OCI-LY7 (cell line): Measurements from ENCODE around the gene ANO10. TPM values are rescaled to one million over a fixed set of nuclear protein-coding genes. Genes with fewer than 3 reads are reported as not detected.

Experiments
- BruUV-seq: library from RNA; stranded (reverse); fragments of 400-500 nt; replicated peaks from 2 replicates; lab custom pipeline; 2021; lab: Mats Ljungman, UMichigan
- CTCF ChIA-PET: fragments of 300-600 bp; sonication (Branson Sonifier 250); formaldehyde crosslinking; loops from one replicate; lab custom pipeline; 2022; ENCODE audit warnings: antibody characterized with exemption; ENCODE audit not compliant: unreplicated experiment; lab: Charles Lee
- POLR2A ChIA-PET: fragments of 300-600 bp; sonication (Branson Sonifier 250); formaldehyde crosslinking; loops from one replicate; lab custom pipeline; 2022; ENCODE audit warnings: antibody characterized with exemption; lab: Charles Lee
- DNase-seq: peaks from one replicate; pipeline ENCODE4 v3.0.0-alpha.2; 2015; ENCODE audit warnings: low spot score
- H2AFZ ChIP-seq: fragments of 200-600 bp; sonication (generic), shearing (Covaris generic); 2 replicates; pipeline ENCODE4 v1.6.1; 2014; ENCODE audit warnings: mild to moderate bottlenecking, antibody characterized with exemption, low read length, moderate library complexity
- H3K27ac ChIP-seq: fragments of 200-600 bp; sonication (generic); 2 replicates; pipeline ENCODE4 v1.5.1; 2014; ENCODE audit warnings: mixed run types, low read depth, mild to moderate bottlenecking, moderate library complexity, low read length, inconsistent platforms; ENCODE audit not compliant: poor library complexity, severe bottlenecking
- H3K36me3 ChIP-seq: fragments of 200-600 bp; sonication (generic); 2 replicates; pipeline ENCODE4 v1.6.1; 2014; ENCODE audit warnings: mild to moderate bottlenecking, antibody characterized with exemption, low read length, moderate library complexity, mixed read lengths; ENCODE audit not compliant: insufficient read depth
- H3K4me1 ChIP-seq: fragments of 200-600 bp; sonication (generic); 2 replicates; pipeline ENCODE4 v1.5.1; 2014; ENCODE audit warnings: mild to moderate bottlenecking, low read length; ENCODE audit not compliant: insufficient read depth, poor library complexity, severe bottlenecking
- H3K4me2 ChIP-seq: fragments of 200-600 bp; sonication (generic); 2 replicates; pipeline ENCODE4 v1.6.1; 2014; ENCODE audit warnings: mild to moderate bottlenecking, low read length
- H3K4me3 ChIP-seq: fragments of 200-600 bp; sonication (generic); 2 replicates; pipeline ENCODE4 v1.5.1; 2014; ENCODE audit warnings: mild to moderate bottlenecking, low read depth, low read length; ENCODE audit not compliant: poor library complexity, severe bottlenecking
- H3K79me2 ChIP-seq: fragments of 200-600 bp; sonication (generic); 2 replicates; pipeline ENCODE4 v1.6.1; 2016; ENCODE audit warnings: low read depth, mild to moderate bottlenecking, low read length, moderate library complexity, mixed read lengths; ENCODE audit not compliant: insufficient read depth
- H3K9me2 ChIP-seq: fragments of 200-600 bp; sonication (generic); 2 replicates; pipeline ENCODE4 v1.6.1; 2016; ENCODE audit warnings: mild to moderate bottlenecking, low read length, mixed read lengths; ENCODE audit not compliant: insufficient read depth
- H3K9me3 ChIP-seq: fragments of 200-600 bp; sonication (generic); 2 replicates; pipeline ENCODE4 v1.6.1; 2014; ENCODE audit warnings: mild to moderate bottlenecking, mixed run types, low read length, mixed read lengths
- H4K20me1 ChIP-seq: fragments of 200-600 bp; sonication (generic); 2 replicates; pipeline ENCODE4 v1.6.1; 2014; ENCODE audit warnings: mild to moderate bottlenecking, antibody characterized with exemption, low read length, moderate library complexity, mixed read lengths; ENCODE audit not compliant: insufficient read depth
- EZH2phosphoT487 ChIP-seq: fragments of 200-600 bp; sonication (generic); IDR thresholded peaks from 2 replicates; pipeline ENCODE4 v1.6.1; 2018; ENCODE audit warnings: low read depth, borderline replicate concordance, mild to moderate bottlenecking, mixed run types, antibody characterized with exemption, low read length, moderate library complexity, mixed read lengths
- intact Hi-C: fragments of 100-400 bp; cut with micrococcal nuclease; formaldehyde crosslinking; loops from one replicate; pipeline ENCODE4 v1.10.0; 2022; ENCODE audit not compliant: unreplicated experiment
- total RNA-seq, 2 experiments: library from RNA; depleted of rRNA in 1 of 2; stranded (reverse); fragments of >200 nt in 1 of 2; shearing (Covaris generic) in 1 of 2; gene quantifications; 2 replicates each; pipeline ENCODE4 v1.2.3, GENCODE V29; 2014 to 2022
- TF ChIP-seq, protein P1 (sequence below): fragments of 200-600 bp; sonication (generic); conservative IDR thresholded peaks from 2 replicates; pipeline ENCODE4 v1.5.1; 2014; ENCODE audit warnings: mild to moderate bottlenecking, antibody characterized with exemption, low read length, moderate library complexity, mixed read lengths

The ANO10 gene
- total RNA-seq, 2 experiments from 2014 or later: 2.2 to 5.8 TPM

DNA sequence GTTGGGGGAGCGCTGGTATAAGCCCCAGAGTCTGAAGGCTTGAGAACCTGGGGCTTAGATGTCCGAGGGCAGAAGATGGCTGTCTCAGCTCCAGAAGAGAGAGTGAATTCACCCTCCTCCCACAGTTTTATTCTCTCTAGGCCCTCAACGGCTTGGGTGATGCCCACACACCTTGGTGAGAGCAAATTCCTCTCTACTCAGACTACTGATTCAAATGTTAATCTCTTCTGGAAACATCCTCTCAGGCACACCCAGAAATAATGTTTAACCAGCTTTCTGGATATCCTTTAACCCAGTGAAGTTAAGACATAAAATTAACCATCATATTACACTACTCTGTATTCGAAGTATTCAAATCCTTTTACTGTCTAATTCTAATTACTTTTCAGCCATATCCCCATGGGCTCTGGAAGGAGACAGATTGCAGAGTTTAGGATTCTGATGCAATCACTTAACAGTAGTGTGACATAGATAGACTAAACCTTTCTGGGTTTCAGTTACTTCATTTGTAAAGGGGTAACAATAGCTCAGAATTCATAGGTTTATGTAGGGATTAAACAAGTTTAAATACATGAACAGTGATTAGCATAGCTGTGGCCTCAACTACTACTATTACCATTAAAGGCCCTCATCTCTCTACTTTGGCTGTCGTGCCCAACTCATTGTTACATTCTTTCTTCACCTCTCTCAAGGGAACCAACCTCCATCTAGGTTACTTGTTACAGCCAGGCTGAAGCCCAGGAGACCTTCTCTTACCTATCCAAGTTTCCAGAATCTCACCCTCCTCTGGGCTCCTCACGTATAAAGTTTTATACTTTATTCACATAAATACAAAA is 25.7 kb upstream of the ANO10 start:
- DNase-seq: no peak
- Histone ChIP-seq H3K9me2 (no peaks in the 10 kb centered on the region), H4K20me1 (no peaks in the 10 kb centered on the region), H3K79me2 (no peaks in the 10 kb centered on the region), H2AFZ (no peak overlapping the region), H3K27ac (no peak overlapping the region), H3K4me2 (no peak overlapping the region), H3K9me3 (no peaks in the 10 kb centered on the region), H3K4me3 (no peak overlapping the region), H3K4me1 (no peaks in the 10 kb centered on the region), H3K36me3 (no peaks in the 10 kb centered on the region)
- no TSS peak for BruUV-seq
- ChIA-PET POLR2A (interaction anchor here (0.6 kb wide), 1 partner anchor 13 kb away, joined by 3 read pairs; no protein-coding TSS in a partner anchor), CTCF (no interaction called here)
- intact Hi-C loops: no loop called here
- TF ChIP-seq EZH2phosphoT487: no peak
- TF ChIP-seq, protein P1, sequence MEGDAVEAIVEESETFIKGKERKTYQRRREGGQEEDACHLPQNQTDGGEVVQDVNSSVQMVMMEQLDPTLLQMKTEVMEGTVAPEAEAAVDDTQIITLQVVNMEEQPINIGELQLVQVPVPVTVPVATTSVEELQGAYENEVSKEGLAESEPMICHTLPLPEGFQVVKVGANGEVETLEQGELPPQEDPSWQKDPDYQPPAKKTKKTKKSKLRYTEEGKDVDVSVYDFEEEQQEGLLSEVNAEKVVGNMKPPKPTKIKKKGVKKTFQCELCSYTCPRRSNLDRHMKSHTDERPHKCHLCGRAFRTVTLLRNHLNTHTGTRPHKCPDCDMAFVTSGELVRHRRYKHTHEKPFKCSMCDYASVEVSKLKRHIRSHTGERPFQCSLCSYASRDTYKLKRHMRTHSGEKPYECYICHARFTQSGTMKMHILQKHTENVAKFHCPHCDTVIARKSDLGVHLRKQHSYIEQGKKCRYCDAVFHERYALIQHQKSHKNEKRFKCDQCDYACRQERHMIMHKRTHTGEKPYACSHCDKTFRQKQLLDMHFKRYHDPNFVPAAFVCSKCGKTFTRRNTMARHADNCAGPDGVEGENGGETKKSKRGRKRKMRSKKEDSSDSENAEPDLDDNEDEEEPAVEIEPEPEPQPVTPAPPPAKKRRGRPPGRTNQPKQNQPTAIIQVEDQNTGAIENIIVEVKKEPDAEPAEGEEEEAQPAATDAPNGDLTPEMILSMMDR: no peak

DNA sequence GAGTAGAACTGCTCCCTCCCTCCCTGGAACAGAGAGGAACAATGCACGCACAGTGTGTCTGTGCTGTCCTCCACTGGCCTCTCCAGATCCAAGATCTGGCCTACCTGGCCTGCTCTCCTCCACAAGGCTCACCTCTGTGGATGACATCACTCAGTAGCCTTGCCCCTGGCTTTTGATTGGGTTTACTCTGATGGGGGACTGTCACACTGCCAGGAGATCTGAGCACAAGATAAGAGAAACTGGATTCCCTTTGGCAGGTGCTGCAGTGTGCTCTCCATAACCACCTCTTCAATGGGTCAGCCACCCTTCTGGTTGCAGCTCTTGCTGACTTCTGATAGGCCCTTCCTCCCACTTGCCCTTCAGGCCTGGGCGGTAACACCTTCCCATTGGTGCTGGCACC is 22.6 kb upstream of the ANO10 start:
- Histone ChIP-seq H4K20me1 (no peaks in the 10 kb centered on the region), H3K79me2 (no peaks in the 10 kb centered on the region), H3K27ac (no peak overlapping the region), H3K36me3 (no peaks in the 10 kb centered on the region), H3K4me3 (no peak overlapping the region), H3K4me2 (no peak overlapping the region), H3K9me2 (no peaks in the 10 kb centered on the region), H2AFZ (no peak overlapping the region), H3K9me3 (no peaks in the 10 kb centered on the region), H3K4me1 (no peaks in the 10 kb centered on the region)
- intact Hi-C loops: no loop called here
- ChIA-PET CTCF (no interaction called here), POLR2A (no interaction called here)
- no TSS peak for BruUV-seq
- no peak for TF ChIP-seq EZH2phosphoT487
- TF ChIP-seq, protein P1: no peak
- no peak for DNase-seq
